A673 (cell line): Measurements from ENCODE around the gene GYG1. TPM values are rescaled to one million over a fixed set of nuclear protein-coding genes. Genes with fewer than 3 reads are reported as not detected.

Experiments used
- BruUV-seq: library from RNA; stranded (reverse); fragments of 400-500 nt; replicated peaks from 2 replicates; lab custom pipeline; 2021; lab: Mats Ljungman, UMichigan
- CTCF ChIA-PET: fragments of 300-600 bp; sonication (Branson Sonifier 250); formaldehyde crosslinking; loops from one replicate; lab custom pipeline; 2022; ENCODE audit warnings: antibody characterized with exemption; lab: Charles Lee
- POLR2A ChIA-PET: fragments of 300-600 bp; sonication (Branson Sonifier 250); formaldehyde crosslinking; loops from one replicate; lab custom pipeline; 2022; ENCODE audit warnings: antibody characterized with exemption; ENCODE audit not compliant: low non-redundant PET; lab: Charles Lee
- DNase-seq: peaks from one replicate; pipeline ENCODE4 v3.0.0-alpha.2; 2015; ENCODE audit warnings: low spot score
- H3K27ac ChIP-seq: fragments of 200-600 bp; sonication (generic); 2 replicates; pipeline ENCODE4 v1.5.1; 2016; ENCODE audit warnings: mixed run types, low read depth, mild to moderate bottlenecking, mixed read lengths, antibody characterized with exemption, low read length; ENCODE audit not compliant: poor library complexity, severe bottlenecking
- H3K27me3 ChIP-seq: fragments of 200-600 bp; sonication (generic); replicated peaks from 2 replicates; pipeline ENCODE4 v1.6.1; 2017; ENCODE audit warnings: mixed run types, low read depth, mild to moderate bottlenecking, mixed read lengths, antibody characterized with exemption, low read length; ENCODE audit not compliant: insufficient read depth, poor library complexity
- H3K36me3 ChIP-seq: fragments of 200-600 bp; sonication (generic); 2 replicates; pipeline ENCODE4 v1.6.1; 2016; ENCODE audit warnings: mixed run types, mild to moderate bottlenecking, mixed read lengths, antibody characterized with exemption, low read length; ENCODE audit not compliant: insufficient read depth, poor library complexity, severe bottlenecking
- H3K4me1 ChIP-seq: fragments of 200-600 bp; sonication (generic); 2 replicates; pipeline ENCODE4 v1.6.1; 2017; ENCODE audit warnings: mixed run types, mild to moderate bottlenecking, mixed read lengths, antibody characterized with exemption, low read length; ENCODE audit not compliant: insufficient read depth, poor library complexity, severe bottlenecking
- H3K4me3 ChIP-seq: fragments of 200-600 bp; sonication (generic); 2 replicates; pipeline ENCODE4 v1.5.1; 2016; ENCODE audit warnings: low read depth, mixed run types, mild to moderate bottlenecking, mixed read lengths, low read length; ENCODE audit not compliant: poor library complexity, severe bottlenecking
- H3K9me3 ChIP-seq: fragments of 200-600 bp; sonication (generic); 2 replicates; pipeline ENCODE4 v1.6.1; 2016; ENCODE audit warnings: mixed run types, low read depth, mild to moderate bottlenecking, mixed read lengths, antibody characterized with exemption, low read length; ENCODE audit not compliant: poor library complexity, severe bottlenecking
- CTCF ChIP-seq: fragments of 300-800, 200-600 bp; sonication (generic); conservative IDR thresholded peaks from 2 replicates; pipeline ENCODE4 v1.5.1; 2017; ENCODE audit warnings: low read depth, mild to moderate bottlenecking, antibody characterized with exemption, low read length, moderate library complexity, mixed read lengths
- EZH2 ChIP-seq: fragments of 200-600 bp; sonication (generic); IDR thresholded peaks from 2 replicates; pipeline ENCODE4 v1.6.1; 2017; ENCODE audit warnings: borderline replicate concordance, low read depth, mild to moderate bottlenecking, mixed read lengths, antibody characterized with exemption, low read length; ENCODE audit not compliant: poor library complexity, severe bottlenecking
- intact Hi-C: fragments of 100-400 bp; cut with micrococcal nuclease; formaldehyde crosslinking; loops from one replicate; pipeline ENCODE4 v1.10.0; 2022; ENCODE audit not compliant: unreplicated experiment
- total RNA-seq: library from RNA; stranded (reverse); gene quantifications from 2 replicates; pipeline ENCODE4 v1.2.3, GENCODE V29; 2021

GYG1 gene
- total RNA-seq, 1 experiment from 2014 or later = 5.1 TPM

- Histone ChIP-seq H3K27ac (no peak overlapping the region), H3K4me1 (no peaks in the 10 kb centered on the region), H3K27me3 (no peaks in the 10 kb centered on the region), H3K36me3 (no peaks in the 10 kb centered on the region), H3K4me3 (no peak overlapping the region), H3K9me3 (peaks cover 5% of the 10 kb centered on the region)
- TF ChIP-seq EZH2 = no peak
- no peak for TF ChIP-seq CTCF
- ChIA-PET POLR2A (no interaction called here), CTCF (no interaction called here)
- no TSS peak for BruUV-seq
- intact Hi-C loops = no loop called here
- DNase-seq = no peak
Measured at GRCh38 chr3:149020196-149020838, 29.0 kb downstream of the GYG1 start.

- no peaks in the 10 kb centered on the region for H3K36me3 ChIP-seq
- BruUV-seq = no TSS peak
- no peaks in the 10 kb centered on the region for H3K27me3 ChIP-seq
- DNase-seq = no peak
- H3K4me1 ChIP-seq = no peaks in the 10 kb centered on the region
- H3K27ac ChIP-seq = no peak overlapping the region
- ChIA-PET CTCF (no interaction called here), POLR2A (no interaction called here)
- no peak overlapping the region for H3K4me3 ChIP-seq
- TF ChIP-seq EZH2 (no peak), CTCF (no peak)
- intact Hi-C loops = no loop called here
- peaks cover 6% of the 10 kb centered on the region for H3K9me3 ChIP-seq
Measured at GRCh38 chr3:149020839-149021252, 29.5 kb downstream of the GYG1 start.

- H3K27me3 ChIP-seq = no peaks in the 10 kb centered on the region
- ChIA-PET POLR2A (no interaction called here), CTCF (interaction anchor here (0.6 kb wide), 1 partner anchor 67 kb away, joined by 4 read pairs; no protein-coding TSS in a partner anchor)
- H3K27ac ChIP-seq = no peak overlapping the region
- peaks cover 6% of the 10 kb centered on the region for H3K4me1 ChIP-seq
- no TSS peak for BruUV-seq
- no peak overlapping the region for H3K4me3 ChIP-seq
- H3K36me3 ChIP-seq = no peaks in the 10 kb centered on the region
- DNase-seq = no peak
- TF ChIP-seq EZH2 (no peak), CTCF (no peak)
- peaks cover 6% of the 10 kb centered on the region for H3K9me3 ChIP-seq
- intact Hi-C loops = no loop called here
Measured at GRCh38 chr3:149021830-149022229, 30.5 kb downstream of the GYG1 start.
